SU-DHL-6 (cell line): ENCODE results near the gene PRELP.

Experiments
- H2AFZ ChIP-seq: fragments of 200-600 bp; sonication (generic); 2 replicates; pipeline ENCODE4 v1.6.1; 2014; ENCODE audit warnings: low read depth, mild to moderate bottlenecking, moderate library complexity, mixed read lengths, antibody characterized with exemption, low read length; ENCODE audit not compliant: severe bottlenecking
- H3F3A ChIP-seq: fragments of 200-600 bp; shearing (Covaris generic); 2 replicates; pipeline ENCODE4 v1.6.0; 2016; ENCODE audit warnings: antibody characterized with exemption, mild to moderate bottlenecking; ENCODE audit not compliant: insufficient read depth
- H3K27ac ChIP-seq: fragments of 200-600 bp; sonication (generic); 2 replicates; pipeline ENCODE4 v1.5.1; 2016; ENCODE audit warnings: low read depth, mild to moderate bottlenecking, low read length, moderate library complexity, mixed read lengths
- H3K27me3 ChIP-seq: fragments of 200-600 bp; sonication (generic), shearing (Covaris generic); 2 replicates; pipeline ENCODE4 v1.6.0; 2014; ENCODE audit warnings: mild to moderate bottlenecking, low read length
- H3K36me3 ChIP-seq: fragments of 200-600 bp; sonication (generic); 2 replicates; pipeline ENCODE4 v1.6.1; 2014; ENCODE audit warnings: mild to moderate bottlenecking, low read length, mixed read lengths
- H3K4me2 ChIP-seq: fragments of 300-600, 200-600 bp; shearing (Covaris generic), sonication (generic); 2 replicates; pipeline ENCODE4 v1.6.0; 2014; ENCODE audit warnings: low read length, low read depth, mild to moderate bottlenecking; ENCODE audit not compliant: poor library complexity, severe bottlenecking
- H3K4me3 ChIP-seq: fragments of 200-600 bp; sonication (generic); 2 replicates; pipeline ENCODE4 v1.5.1; 2014; ENCODE audit warnings: antibody characterized with exemption, low read length, mild to moderate bottlenecking, mixed read lengths; ENCODE audit not compliant: insufficient read depth, poor library complexity, severe bottlenecking
- H3K79me2 ChIP-seq: fragments of 200-600 bp; sonication (generic); 2 replicates; pipeline ENCODE4 v1.6.1; 2014; ENCODE audit warnings: mild to moderate bottlenecking, low read length, moderate library complexity; ENCODE audit not compliant: insufficient read depth
- H3K9ac ChIP-seq: fragments of 200-600 bp; sonication (generic); 2 replicates; pipeline ENCODE4 v1.7.0; 2014; ENCODE audit warnings: mild to moderate bottlenecking, low read length
- H3K9me2 ChIP-seq: fragments of 200-600 bp; sonication (generic); replicated peaks from 2 replicates; pipeline ENCODE4 v1.6.1; 2014; ENCODE audit warnings: low read length; ENCODE audit not compliant: insufficient read depth
- H3K9me3 ChIP-seq: fragments of 200-600 bp; sonication (generic); 2 replicates; pipeline ENCODE4 v1.6.1; 2014; ENCODE audit warnings: low read length, mixed read lengths; ENCODE audit not compliant: insufficient read depth
- H4K20me1 ChIP-seq: fragments of 200-600 bp; sonication (generic); 2 replicates; pipeline ENCODE4 v1.6.1; 2014; ENCODE audit warnings: low read depth, mild to moderate bottlenecking, antibody characterized with exemption, low read length, moderate library complexity, mixed read lengths
- CTCF ChIP-seq: fragments of 200-600 bp; sonication (generic); IDR thresholded peaks from one replicate; pipeline ENCODE4 v1.5.1; 2017; ENCODE audit warnings: antibody characterized with exemption, mild to moderate bottlenecking, low read length, moderate library complexity; ENCODE audit not compliant: insufficient read depth, poor library complexity, severe bottlenecking
- EZH2phosphoT487 ChIP-seq: fragments of 200-600 bp; sonication (generic), shearing (Covaris generic); conservative IDR thresholded peaks from 2 replicates; pipeline ENCODE4 v1.6.1; 2018; ENCODE audit warnings: mild to moderate bottlenecking, antibody characterized with exemption, low read length, moderate library complexity, mixed read lengths

PRELP gene

GRCh38 chr1:203521812-203522211 is 46.2 kb downstream of the PRELP start:
- H3K27me3 ChIP-seq = no peaks in the 10 kb centered on the region
- no peaks in the 10 kb centered on the region for H3K9me2 ChIP-seq
- no peaks in the 10 kb centered on the region for H3F3A ChIP-seq
- H2AFZ ChIP-seq = no peak overlapping the region
- no peak overlapping the region for H3K4me2 ChIP-seq
- no peak overlapping the region for H3K9ac ChIP-seq
- no peak overlapping the region for H3K4me3 ChIP-seq
- no peaks in the 10 kb centered on the region for H3K9me3 ChIP-seq
- H3K27ac ChIP-seq = no peak overlapping the region
- TF ChIP-seq CTCF (no peak), EZH2phosphoT487 (no peak)
- H3K79me2 ChIP-seq = no peaks in the 10 kb centered on the region
- H4K20me1 ChIP-seq = no peaks in the 10 kb centered on the region
- no peaks in the 10 kb centered on the region for H3K36me3 ChIP-seq

- H3K79me2 ChIP-seq = no peaks in the 10 kb centered on the region
- no peaks in the 10 kb centered on the region for H3K9me2 ChIP-seq
- H3K4me2 ChIP-seq = no peak overlapping the region
- no peak overlapping the region for H3K9ac ChIP-seq
- H3K9me3 ChIP-seq = no peaks in the 10 kb centered on the region
- H2AFZ ChIP-seq = no peak overlapping the region
- no peaks in the 10 kb centered on the region for H4K20me1 ChIP-seq
- no peak overlapping the region for H3K27ac ChIP-seq
- no peak overlapping the region for H3K4me3 ChIP-seq
- H3K27me3 ChIP-seq = no peaks in the 10 kb centered on the region
- H3F3A ChIP-seq = no peaks in the 10 kb centered on the region
- no peak for TF ChIP-seq CTCF
- H3K36me3 ChIP-seq = no peaks in the 10 kb centered on the region
Observed at GRCh38 chr1:203522237-203522636, 46.6 kb downstream of the PRELP start.

- H3K4me3 ChIP-seq = no peak overlapping the region
- H3K9me3 ChIP-seq = no peaks in the 10 kb centered on the region
- no peaks in the 10 kb centered on the region for H4K20me1 ChIP-seq
- no peak overlapping the region for H3K4me2 ChIP-seq
- H3K27ac ChIP-seq = no peak overlapping the region
- no peaks in the 10 kb centered on the region for H3K9me2 ChIP-seq
- TF ChIP-seq CTCF = no peak
- TF ChIP-seq EZH2phosphoT487 = no peak
- H3K36me3 ChIP-seq = no peaks in the 10 kb centered on the region
- no peaks in the 10 kb centered on the region for H3F3A ChIP-seq
- no peak overlapping the region for H3K9ac ChIP-seq
- H3K27me3 ChIP-seq = no peaks in the 10 kb centered on the region
- no peaks in the 10 kb centered on the region for H3K79me2 ChIP-seq
- H2AFZ ChIP-seq = no peak overlapping the region
Observed at GRCh38 chr1:203523667-203524066, 48.1 kb downstream of the PRELP start.

GRCh38 chr1:203524152-203524551 is 48.5 kb downstream of the PRELP start:
- no peaks in the 10 kb centered on the region for H3K36me3 ChIP-seq
- H3F3A ChIP-seq = no peaks in the 10 kb centered on the region
- H4K20me1 ChIP-seq = no peaks in the 10 kb centered on the region
- TF ChIP-seq EZH2phosphoT487 (no peak), CTCF (no peak)
- no peak overlapping the region for H3K9ac ChIP-seq
- H3K9me2 ChIP-seq = no peaks in the 10 kb centered on the region
- H2AFZ ChIP-seq = no peak overlapping the region
- no peaks in the 10 kb centered on the region for H3K9me3 ChIP-seq
- no peaks in the 10 kb centered on the region for H3K27me3 ChIP-seq
- H3K27ac ChIP-seq = no peak overlapping the region
- H3K4me2 ChIP-seq = no peak overlapping the region
- H3K4me3 ChIP-seq = no peak overlapping the region
- H3K79me2 ChIP-seq = no peaks in the 10 kb centered on the region
